Measurements from ENCODE around the gene PCDH8. TPM values are rescaled to one million over a fixed set of nuclear protein-coding genes. Genes with fewer than 3 reads are reported as not detected.

PCDH8 gene, protein sequence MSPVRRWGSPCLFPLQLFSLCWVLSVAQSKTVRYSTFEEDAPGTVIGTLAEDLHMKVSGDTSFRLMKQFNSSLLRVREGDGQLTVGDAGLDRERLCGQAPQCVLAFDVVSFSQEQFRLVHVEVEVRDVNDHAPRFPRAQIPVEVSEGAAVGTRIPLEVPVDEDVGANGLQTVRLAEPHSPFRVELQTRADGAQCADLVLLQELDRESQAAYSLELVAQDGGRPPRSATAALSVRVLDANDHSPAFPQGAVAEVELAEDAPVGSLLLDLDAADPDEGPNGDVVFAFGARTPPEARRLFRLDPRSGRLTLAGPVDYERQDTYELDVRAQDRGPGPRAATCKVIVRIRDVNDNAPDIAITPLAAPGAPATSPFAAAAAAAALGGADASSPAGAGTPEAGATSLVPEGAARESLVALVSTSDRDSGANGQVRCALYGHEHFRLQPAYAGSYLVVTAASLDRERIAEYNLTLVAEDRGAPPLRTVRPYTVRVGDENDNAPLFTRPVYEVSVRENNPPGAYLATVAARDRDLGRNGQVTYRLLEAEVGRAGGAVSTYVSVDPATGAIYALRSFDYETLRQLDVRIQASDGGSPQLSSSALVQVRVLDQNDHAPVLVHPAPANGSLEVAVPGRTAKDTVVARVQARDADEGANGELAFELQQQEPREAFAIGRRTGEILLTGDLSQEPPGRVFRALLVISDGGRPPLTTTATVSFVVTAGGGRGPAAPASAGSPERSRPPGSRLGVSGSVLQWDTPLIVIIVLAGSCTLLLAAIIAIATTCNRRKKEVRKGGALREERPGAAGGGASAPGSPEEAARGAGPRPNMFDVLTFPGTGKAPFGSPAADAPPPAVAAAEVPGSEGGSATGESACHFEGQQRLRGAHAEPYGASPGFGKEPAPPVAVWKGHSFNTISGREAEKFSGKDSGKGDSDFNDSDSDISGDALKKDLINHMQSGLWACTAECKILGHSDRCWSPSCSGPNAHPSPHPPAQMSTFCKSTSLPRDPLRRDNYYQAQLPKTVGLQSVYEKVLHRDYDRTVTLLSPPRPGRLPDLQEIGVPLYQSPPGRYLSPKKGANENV
- 0.07 TPM for polyA plus RNA-seq (2013)

DNA sequence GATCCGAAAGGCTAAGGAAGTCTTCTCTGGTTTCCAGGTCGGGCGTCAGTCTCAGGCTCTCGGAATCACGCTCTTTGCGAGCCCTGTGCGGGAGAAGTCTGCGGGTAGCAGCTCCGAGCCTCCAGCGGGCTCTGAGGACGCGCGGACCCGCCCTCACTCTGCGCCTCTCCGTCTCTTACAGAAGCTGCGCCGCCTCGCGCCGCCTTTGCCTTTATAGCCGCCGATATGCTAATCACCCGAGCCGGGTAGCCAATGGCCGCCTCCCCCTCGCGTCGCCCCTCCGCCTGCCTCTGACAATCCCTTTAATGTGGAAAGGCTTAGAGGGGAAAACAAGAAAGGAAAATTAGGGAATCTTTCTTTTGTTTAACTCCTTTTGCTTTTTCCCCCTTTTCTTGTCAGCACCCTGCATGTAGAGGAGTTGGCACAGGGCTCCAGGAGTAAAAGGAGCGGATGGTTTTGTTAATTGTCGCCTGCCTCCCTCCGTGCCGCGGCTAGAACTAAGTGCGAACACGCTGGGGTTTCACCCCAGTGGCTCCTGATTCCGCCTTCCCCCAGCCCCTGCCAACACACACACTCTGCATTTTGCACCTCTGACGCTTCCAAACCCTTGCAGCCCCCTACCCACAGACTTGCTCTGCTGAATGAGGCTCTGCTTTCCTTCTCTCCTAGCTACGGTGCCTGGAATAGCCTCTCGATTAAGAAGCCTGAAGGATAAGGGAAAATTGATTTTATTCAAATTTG is at the start of gene PCDH8:
TSS of gene PCDH8 (minus strand) at position 186 of the 741 bp plus-strand sequence. CDS start 204 bp downstream, outside the sequence.
- CTCF ChIA-PET: interaction anchor here (1.1 to 5.3 kb wide), 7 partner anchors 13 to 196 kb away, joined by 3 to 32 read pairs (median 6); partner anchors contain the start of gene SUGT1
- H3K9me3 ChIP-seq (ENCODE audit: control extremely low read depth in 1 of 5, control insufficient read depth in 4 of 5, insufficient read depth in 2 of 5, low read depth in 1 of 5, low read length in 4 of 5): peaks cover 0 to 8% (median 2%) of the 10 kb centered on the region in 5 experiments

DNA sequence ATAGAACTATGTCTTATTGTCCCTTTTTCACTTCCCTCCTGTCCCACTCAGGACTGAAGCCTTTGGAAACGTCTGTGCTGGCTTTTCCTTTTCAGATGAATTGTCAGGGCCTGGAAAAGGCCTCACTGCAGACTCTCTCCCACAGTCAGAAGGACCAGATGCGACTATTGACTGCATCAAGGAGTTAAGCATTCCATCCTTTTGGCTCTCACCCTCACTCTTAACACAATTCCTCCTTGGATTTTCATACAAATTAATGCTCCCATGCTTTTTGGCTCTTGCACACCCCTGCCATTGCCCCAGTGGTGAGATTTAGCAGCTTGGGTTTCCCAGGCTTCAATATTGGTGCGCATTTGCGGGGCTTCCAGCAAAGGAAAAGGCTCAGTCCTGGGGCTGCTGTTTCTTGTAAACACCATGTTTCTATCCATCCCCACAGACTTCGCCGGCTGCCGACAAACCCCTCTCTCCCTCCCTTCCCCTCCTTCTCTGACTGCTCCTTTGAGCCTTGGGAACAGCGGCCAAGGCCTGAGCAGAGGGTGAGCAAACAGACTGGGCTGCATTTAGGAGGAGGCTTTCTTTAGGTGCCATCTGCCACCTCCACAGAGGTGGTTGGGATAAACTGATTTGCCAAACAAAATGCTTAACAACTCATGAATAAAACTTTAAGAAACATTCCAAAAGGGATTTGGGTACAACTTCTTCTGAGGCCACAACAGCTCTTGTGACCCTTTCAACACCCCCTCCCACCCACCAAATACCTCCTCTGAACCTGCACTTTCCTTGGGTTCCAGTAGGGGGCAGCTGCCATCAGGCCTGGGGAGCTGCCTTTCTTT is 48.6 kb upstream of the PCDH8 start:
- POLR2A ChIA-PET: no interaction called here
- 81% methylated on average over 2 of the region's 8 CpGs for WGBS (ENCODE audit: insufficient coverage)
- Histone ChIP-seq H3K27me3 (replicated peaks in 2 of 5; ENCODE audit: control insufficient read depth in 4 of 5, insufficient read depth in 5 of 5, low read length in 4 of 5) (peaks cover 0 to 11% (median 0%) of the 10 kb centered on the region in 5 experiments), H3K36me3 (ENCODE audit: control insufficient read depth in 4 of 4, insufficient read depth in 4 of 4, low read length in 3 of 4) (no peaks in the 10 kb centered on the region), H3K9me3 (ENCODE audit: control extremely low read depth in 1 of 5, control insufficient read depth in 4 of 5, insufficient read depth in 2 of 5, low read depth in 1 of 5, low read length in 4 of 5) (no peaks in the 10 kb centered on the region), H3K27ac (ENCODE audit: insufficient read depth in 1 of 2, low read depth in 1 of 2, low read length in 2 of 2, poor library complexity in 1 of 2, severe bottlenecking in 2 of 2) (no peak overlapping the region), H3K4me3 (ENCODE audit: control insufficient read depth in 1 of 7, extremely low read depth in 1 of 7, insufficient read depth in 4 of 7, low read depth in 2 of 7, low read length in 6 of 7) (no peak overlapping the region), H3K4me1 (ENCODE audit: control extremely low read depth in 1 of 4, control insufficient read depth in 4 of 4, insufficient read depth in 4 of 4, low read length in 3 of 4) (no peaks in the 10 kb centered on the region)
- DNase-seq: peak; percentile 12 to 25 (median 22)
- CTCF ChIA-PET: interaction anchor here (0.7 kb wide), 1 partner anchor 10 kb away, joined by 3 read pairs; no protein-coding TSS in a partner anchor

More for the DNA sequence above, at the start of gene PCDH8:
- POLR2A ChIA-PET: no interaction called here
- no peaks in the 10 kb centered on the region for H3K36me3 ChIP-seq (ENCODE audit: control insufficient read depth in 4 of 4, insufficient read depth in 4 of 4, low read length in 3 of 4)
- peak within 1 kb of the TSS in 3 of 7 experiments; percentile 55 to 69 (median 55) for H3K4me3 ChIP-seq (ENCODE audit: control insufficient read depth in 1 of 7, extremely low read depth in 1 of 7, insufficient read depth in 4 of 7, low read depth in 2 of 7, low read length in 6 of 7)
- H3K27ac ChIP-seq (ENCODE audit: insufficient read depth in 1 of 2, low read depth in 1 of 2, low read length in 2 of 2, poor library complexity in 1 of 2, severe bottlenecking in 2 of 2): no peak within 1 kb of the TSS
- peak; percentile 42 to 77 (median 67) for DNase-seq
- WGBS (ENCODE audit: insufficient coverage): 1% methylated on average over 20 of the region's 41 CpGs
- peaks cover 2 to 52% (median 42%) of the 10 kb centered on the region in 4 experiments for H3K4me1 ChIP-seq (ENCODE audit: control extremely low read depth in 1 of 4, control insufficient read depth in 4 of 4, insufficient read depth in 4 of 4, low read length in 3 of 4)
- peaks cover 10 to 93% (median 42%) of the 10 kb centered on the region in 5 experiments for H3K27me3 ChIP-seq (replicated peaks in 2 of 5; ENCODE audit: control insufficient read depth in 4 of 5, insufficient read depth in 5 of 5, low read length in 4 of 5)

DNA sequence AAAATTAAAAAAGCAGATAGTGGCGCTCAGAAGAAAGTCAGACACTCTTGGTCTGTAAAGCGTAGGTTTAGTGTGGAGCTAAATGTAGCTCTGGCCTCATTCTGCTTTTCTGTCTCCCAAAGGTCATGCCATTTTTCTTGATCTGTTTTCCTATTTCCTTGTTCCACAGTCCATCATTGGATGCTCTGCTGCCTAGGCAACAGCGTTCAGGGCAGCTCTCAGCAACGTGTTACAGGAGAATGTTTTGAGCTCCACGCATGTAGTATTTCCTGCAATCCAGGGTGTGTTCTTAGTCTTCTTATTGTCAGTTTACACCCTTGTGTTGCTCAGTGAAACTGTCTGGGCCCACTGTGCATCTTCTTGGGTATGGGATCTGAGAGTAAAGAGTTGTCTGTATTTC is 46.0 kb upstream of the PCDH8 start:
- CTCF ChIA-PET: interaction anchor here (1.6 kb wide), 1 partner anchor 14 kb away, joined by 4 read pairs; no protein-coding TSS in a partner anchor

DNA sequence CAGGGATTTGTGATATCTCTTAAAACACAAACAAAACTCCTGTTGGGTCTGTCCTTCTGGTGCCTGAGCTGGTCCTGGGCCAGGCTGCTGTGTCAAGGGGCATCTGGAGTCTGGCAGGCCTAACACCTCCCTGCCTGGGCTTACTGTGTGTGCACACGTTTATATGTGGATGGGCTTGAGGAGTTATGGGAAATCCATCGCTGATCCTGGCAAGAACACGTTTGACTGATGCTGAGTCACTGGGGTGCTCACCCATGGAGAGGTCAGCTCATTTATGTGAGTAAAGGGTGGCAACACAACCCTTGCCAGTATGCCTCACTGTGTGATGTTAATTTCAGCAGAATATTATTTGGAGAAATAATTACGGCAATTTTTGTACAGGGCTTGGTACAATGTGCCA is 44.5 kb upstream of the PCDH8 start:
- H3K36me3 ChIP-seq (ENCODE audit: control insufficient read depth in 4 of 4, insufficient read depth in 4 of 4, low read length in 3 of 4): no peaks in the 10 kb centered on the region
- ChIA-PET CTCF (interaction anchor here (1.0 to 1.5 kb wide), 3 partner anchors 12 to 150 kb away, joined by 3 to 4 read pairs (median 3); no protein-coding TSS in a partner anchor), POLR2A (no interaction called here)
- no peaks in the 10 kb centered on the region for H3K9me3 ChIP-seq (ENCODE audit: control extremely low read depth in 1 of 5, control insufficient read depth in 4 of 5, insufficient read depth in 2 of 5, low read depth in 1 of 5, low read length in 4 of 5)
- DNase-seq: no peak
- peaks cover 0 to 13% (median 0%) of the 10 kb centered on the region in 5 experiments for H3K27me3 ChIP-seq (replicated peaks in 2 of 5; ENCODE audit: control insufficient read depth in 4 of 5, insufficient read depth in 5 of 5, low read length in 4 of 5)
- H3K4me3 ChIP-seq (ENCODE audit: control insufficient read depth in 1 of 7, extremely low read depth in 1 of 7, insufficient read depth in 4 of 7, low read depth in 2 of 7, low read length in 6 of 7): no peak overlapping the region
- H3K4me1 ChIP-seq (ENCODE audit: control extremely low read depth in 1 of 4, control insufficient read depth in 4 of 4, insufficient read depth in 4 of 4, low read length in 3 of 4): no peaks in the 10 kb centered on the region
- H3K27ac ChIP-seq (ENCODE audit: insufficient read depth in 1 of 2, low read depth in 1 of 2, low read length in 2 of 2, poor library complexity in 1 of 2, severe bottlenecking in 2 of 2): no peak overlapping the region
- WGBS (ENCODE audit: insufficient coverage): 80% methylated on average over 3 of the region's 4 CpGs

More for the DNA sequence above, 46.0 kb upstream of the PCDH8 start:
- Histone ChIP-seq H3K27ac (ENCODE audit: insufficient read depth in 1 of 2, low read depth in 1 of 2, low read length in 2 of 2, poor library complexity in 1 of 2, severe bottlenecking in 2 of 2) (no peak overlapping the region), H3K36me3 (ENCODE audit: control insufficient read depth in 4 of 4, insufficient read depth in 4 of 4, low read length in 3 of 4) (no peaks in the 10 kb centered on the region), H3K9me3 (ENCODE audit: control extremely low read depth in 1 of 5, control insufficient read depth in 4 of 5, insufficient read depth in 2 of 5, low read depth in 1 of 5, low read length in 4 of 5) (no peaks in the 10 kb centered on the region), H3K4me1 (ENCODE audit: control extremely low read depth in 1 of 4, control insufficient read depth in 4 of 4, insufficient read depth in 4 of 4, low read length in 3 of 4) (no peaks in the 10 kb centered on the region), H3K27me3 (replicated peaks in 2 of 5; ENCODE audit: control insufficient read depth in 4 of 5, insufficient read depth in 5 of 5, low read length in 4 of 5) (peaks cover 0 to 13% (median 0%) of the 10 kb centered on the region in 5 experiments), H3K4me3 (ENCODE audit: control insufficient read depth in 1 of 7, extremely low read depth in 1 of 7, insufficient read depth in 4 of 7, low read depth in 2 of 7, low read length in 6 of 7) (no peak overlapping the region)
- no peak for DNase-seq
- POLR2A ChIA-PET: no interaction called here
- WGBS (ENCODE audit: insufficient coverage): 71% methylated on average over 5 of the region's 5 CpGs

DNA sequence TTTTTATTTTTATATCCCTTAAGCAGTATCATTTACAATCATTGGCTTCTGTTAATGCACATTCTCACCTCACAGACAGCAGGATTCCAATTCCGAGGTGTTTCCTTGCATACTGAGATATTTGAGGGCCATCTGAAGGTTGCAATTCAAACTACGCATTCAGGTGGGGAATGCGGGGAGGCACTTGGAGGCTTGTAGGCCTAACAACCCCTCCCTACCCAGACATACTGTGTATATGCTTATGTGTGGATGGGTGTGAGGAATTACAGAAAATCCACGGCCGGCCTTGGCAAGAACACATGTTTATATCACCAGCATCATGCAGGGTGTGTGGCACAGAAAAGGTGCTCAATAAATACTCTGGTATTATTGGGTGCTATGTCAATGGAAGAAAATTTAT is 43.3 kb upstream of the PCDH8 start:
- Histone ChIP-seq H3K4me3 (ENCODE audit: control insufficient read depth in 1 of 7, extremely low read depth in 1 of 7, insufficient read depth in 4 of 7, low read depth in 2 of 7, low read length in 6 of 7) (no peak overlapping the region), H3K9me3 (ENCODE audit: control extremely low read depth in 1 of 5, control insufficient read depth in 4 of 5, insufficient read depth in 2 of 5, low read depth in 1 of 5, low read length in 4 of 5) (no peaks in the 10 kb centered on the region), H3K4me1 (ENCODE audit: control extremely low read depth in 1 of 4, control insufficient read depth in 4 of 4, insufficient read depth in 4 of 4, low read length in 3 of 4) (no peaks in the 10 kb centered on the region), H3K27me3 (replicated peaks in 2 of 5; ENCODE audit: control insufficient read depth in 4 of 5, insufficient read depth in 5 of 5, low read length in 4 of 5) (peaks cover 0 to 13% (median 0%) of the 10 kb centered on the region in 5 experiments), H3K36me3 (ENCODE audit: control insufficient read depth in 4 of 4, insufficient read depth in 4 of 4, low read length in 3 of 4) (no peaks in the 10 kb centered on the region), H3K27ac (ENCODE audit: insufficient read depth in 1 of 2, low read depth in 1 of 2, low read length in 2 of 2, poor library complexity in 1 of 2, severe bottlenecking in 2 of 2) (no peak overlapping the region)
- no peak for DNase-seq
- POLR2A ChIA-PET: no interaction called here
- WGBS (ENCODE audit: insufficient coverage): no CpG with 5 or more reads among the region's 5 CpGs
- CTCF ChIA-PET: no interaction called here

DNA sequence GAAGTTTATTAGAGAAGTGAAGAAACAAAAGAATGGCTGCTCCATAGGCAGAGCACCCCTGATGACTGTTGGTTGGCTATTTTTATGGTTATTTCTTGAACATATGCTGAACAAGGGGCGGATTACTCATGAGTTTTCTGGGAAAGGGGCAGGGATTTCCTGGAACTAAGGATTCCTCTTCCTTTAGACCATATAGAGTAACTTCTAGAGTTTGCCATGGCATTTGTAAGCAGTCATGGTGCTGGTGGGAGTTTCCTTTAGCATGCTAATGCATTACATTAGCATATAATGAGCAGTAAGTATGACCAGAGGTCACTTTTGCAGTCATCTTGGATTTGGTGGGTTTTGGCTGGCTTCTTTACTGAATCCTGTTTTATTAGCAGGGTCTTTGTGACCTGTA is 38.7 kb upstream of the PCDH8 start:
- Histone ChIP-seq H3K36me3 (ENCODE audit: control insufficient read depth in 4 of 4, insufficient read depth in 4 of 4, low read length in 3 of 4) (no peaks in the 10 kb centered on the region), H3K4me1 (ENCODE audit: control extremely low read depth in 1 of 4, control insufficient read depth in 4 of 4, insufficient read depth in 4 of 4, low read length in 3 of 4) (peaks cover 0 to 11% (median 5%) of the 10 kb centered on the region in 4 experiments), H3K27me3 (replicated peaks in 2 of 5; ENCODE audit: control insufficient read depth in 4 of 5, insufficient read depth in 5 of 5, low read length in 4 of 5) (peaks cover 0 to 2% (median 0%) of the 10 kb centered on the region in 5 experiments), H3K9me3 (ENCODE audit: control extremely low read depth in 1 of 5, control insufficient read depth in 4 of 5, insufficient read depth in 2 of 5, low read depth in 1 of 5, low read length in 4 of 5) (no peaks in the 10 kb centered on the region), H3K27ac (ENCODE audit: insufficient read depth in 1 of 2, low read depth in 1 of 2, low read length in 2 of 2, poor library complexity in 1 of 2, severe bottlenecking in 2 of 2) (no peak overlapping the region), H3K4me3 (ENCODE audit: control insufficient read depth in 1 of 7, extremely low read depth in 1 of 7, insufficient read depth in 4 of 7, low read depth in 2 of 7, low read length in 6 of 7) (no peak overlapping the region)
- CTCF ChIA-PET: interaction anchor here (1.3 kb wide), 1 partner anchor 41 kb away, joined by 5 read pairs; no protein-coding TSS in a partner anchor
- no CpG with 5 or more reads among the region's 1 CpG for WGBS (ENCODE audit: insufficient coverage)
- POLR2A ChIA-PET: no interaction called here
- DNase-seq: no peak

Data from common myeloid progenitor, CD34-positive (primary cell).